ENCODE measurements around the gene BHLHE40. TPM values are rescaled to one million over a fixed set of nuclear protein-coding genes. Genes with fewer than 3 reads are reported as not detected.
A peak's percentile ranks its signal among the peaks of the same experiment; 100 is the strongest.

BHLHE40 gene
- polyA plus RNA-seq, 1 of the 3 experiments (the other 2 are of a cell fraction): 62.2 TPM

DNA sequence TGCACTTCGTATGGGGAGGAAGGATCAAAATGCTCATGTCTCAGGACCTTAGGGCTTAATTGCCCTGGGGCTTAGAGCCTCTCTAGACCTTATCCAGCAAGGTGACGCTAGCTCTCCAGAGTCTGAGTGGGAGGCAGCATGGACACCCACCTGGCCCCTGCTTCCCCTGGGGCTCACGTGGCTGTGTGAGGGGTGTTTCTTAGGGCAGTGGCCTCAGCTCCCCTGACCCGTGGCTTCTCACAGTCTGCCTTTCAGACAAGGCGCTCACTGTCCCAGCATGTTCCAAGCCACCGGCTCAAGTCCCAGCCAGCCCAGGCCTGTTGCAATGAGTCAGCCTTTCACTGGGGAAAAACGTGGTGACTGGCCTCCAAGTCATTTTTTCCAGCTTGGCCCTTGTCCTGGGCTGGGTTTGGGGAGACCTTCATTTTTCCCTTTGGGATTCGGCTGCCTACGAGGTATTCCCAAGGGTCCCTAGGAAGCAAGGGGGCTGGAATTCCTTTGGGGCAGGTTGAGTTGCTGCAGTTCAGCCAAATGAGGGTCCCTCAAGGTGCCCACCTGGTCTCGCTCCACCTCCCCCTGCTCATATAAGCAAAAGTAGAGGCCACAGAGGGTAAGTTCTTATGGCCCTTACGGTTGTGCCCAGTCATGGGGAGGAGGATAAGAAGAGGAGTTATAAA lies 15.7 kb downstream of the BHLHE40 start (continued):
- TF ChIP-seq, protein P1, sequence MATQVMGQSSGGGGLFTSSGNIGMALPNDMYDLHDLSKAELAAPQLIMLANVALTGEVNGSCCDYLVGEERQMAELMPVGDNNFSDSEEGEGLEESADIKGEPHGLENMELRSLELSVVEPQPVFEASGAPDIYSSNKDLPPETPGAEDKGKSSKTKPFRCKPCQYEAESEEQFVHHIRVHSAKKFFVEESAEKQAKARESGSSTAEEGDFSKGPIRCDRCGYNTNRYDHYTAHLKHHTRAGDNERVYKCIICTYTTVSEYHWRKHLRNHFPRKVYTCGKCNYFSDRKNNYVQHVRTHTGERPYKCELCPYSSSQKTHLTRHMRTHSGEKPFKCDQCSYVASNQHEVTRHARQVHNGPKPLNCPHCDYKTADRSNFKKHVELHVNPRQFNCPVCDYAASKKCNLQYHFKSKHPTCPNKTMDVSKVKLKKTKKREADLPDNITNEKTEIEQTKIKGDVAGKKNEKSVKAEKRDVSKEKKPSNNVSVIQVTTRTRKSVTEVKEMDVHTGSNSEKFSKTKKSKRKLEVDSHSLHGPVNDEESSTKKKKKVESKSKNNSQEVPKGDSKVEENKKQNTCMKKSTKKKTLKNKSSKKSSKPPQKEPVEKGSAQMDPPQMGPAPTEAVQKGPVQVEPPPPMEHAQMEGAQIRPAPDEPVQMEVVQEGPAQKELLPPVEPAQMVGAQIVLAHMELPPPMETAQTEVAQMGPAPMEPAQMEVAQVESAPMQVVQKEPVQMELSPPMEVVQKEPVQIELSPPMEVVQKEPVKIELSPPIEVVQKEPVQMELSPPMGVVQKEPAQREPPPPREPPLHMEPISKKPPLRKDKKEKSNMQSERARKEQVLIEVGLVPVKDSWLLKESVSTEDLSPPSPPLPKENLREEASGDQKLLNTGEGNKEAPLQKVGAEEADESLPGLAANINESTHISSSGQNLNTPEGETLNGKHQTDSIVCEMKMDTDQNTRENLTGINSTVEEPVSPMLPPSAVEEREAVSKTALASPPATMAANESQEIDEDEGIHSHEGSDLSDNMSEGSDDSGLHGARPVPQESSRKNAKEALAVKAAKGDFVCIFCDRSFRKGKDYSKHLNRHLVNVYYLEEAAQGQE (IDR thresholded peaks at IDR 0.05; ENCODE audit: low read depth, low read length): 0 out of 2 replicates have a peak, but pooled peaks have one; percentile 41
- no peak for TF ChIP-seq RCOR1 (IDR thresholded peaks at IDR 0.05; ENCODE audit: low read length)
- TF ChIP-seq FOXM1 (IDR thresholded peaks at IDR 0.05; ENCODE audit: low read depth): no peak
- TF ChIP-seq FOXJ3 (CRISPR knock-in tag; IDR thresholded peaks at IDR 0.05): no peak
- TF ChIP-seq POLR2AphosphoS5 (IDR thresholded peaks at IDR 0.05; ENCODE audit: low read depth, low read length): peak; percentile 46; the same call in 1 of the 2 replicates
- TF ChIP-seq, protein P2, sequence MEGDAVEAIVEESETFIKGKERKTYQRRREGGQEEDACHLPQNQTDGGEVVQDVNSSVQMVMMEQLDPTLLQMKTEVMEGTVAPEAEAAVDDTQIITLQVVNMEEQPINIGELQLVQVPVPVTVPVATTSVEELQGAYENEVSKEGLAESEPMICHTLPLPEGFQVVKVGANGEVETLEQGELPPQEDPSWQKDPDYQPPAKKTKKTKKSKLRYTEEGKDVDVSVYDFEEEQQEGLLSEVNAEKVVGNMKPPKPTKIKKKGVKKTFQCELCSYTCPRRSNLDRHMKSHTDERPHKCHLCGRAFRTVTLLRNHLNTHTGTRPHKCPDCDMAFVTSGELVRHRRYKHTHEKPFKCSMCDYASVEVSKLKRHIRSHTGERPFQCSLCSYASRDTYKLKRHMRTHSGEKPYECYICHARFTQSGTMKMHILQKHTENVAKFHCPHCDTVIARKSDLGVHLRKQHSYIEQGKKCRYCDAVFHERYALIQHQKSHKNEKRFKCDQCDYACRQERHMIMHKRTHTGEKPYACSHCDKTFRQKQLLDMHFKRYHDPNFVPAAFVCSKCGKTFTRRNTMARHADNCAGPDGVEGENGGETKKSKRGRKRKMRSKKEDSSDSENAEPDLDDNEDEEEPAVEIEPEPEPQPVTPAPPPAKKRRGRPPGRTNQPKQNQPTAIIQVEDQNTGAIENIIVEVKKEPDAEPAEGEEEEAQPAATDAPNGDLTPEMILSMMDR (IDR thresholded peaks at IDR 0.05): no peak

DNA sequence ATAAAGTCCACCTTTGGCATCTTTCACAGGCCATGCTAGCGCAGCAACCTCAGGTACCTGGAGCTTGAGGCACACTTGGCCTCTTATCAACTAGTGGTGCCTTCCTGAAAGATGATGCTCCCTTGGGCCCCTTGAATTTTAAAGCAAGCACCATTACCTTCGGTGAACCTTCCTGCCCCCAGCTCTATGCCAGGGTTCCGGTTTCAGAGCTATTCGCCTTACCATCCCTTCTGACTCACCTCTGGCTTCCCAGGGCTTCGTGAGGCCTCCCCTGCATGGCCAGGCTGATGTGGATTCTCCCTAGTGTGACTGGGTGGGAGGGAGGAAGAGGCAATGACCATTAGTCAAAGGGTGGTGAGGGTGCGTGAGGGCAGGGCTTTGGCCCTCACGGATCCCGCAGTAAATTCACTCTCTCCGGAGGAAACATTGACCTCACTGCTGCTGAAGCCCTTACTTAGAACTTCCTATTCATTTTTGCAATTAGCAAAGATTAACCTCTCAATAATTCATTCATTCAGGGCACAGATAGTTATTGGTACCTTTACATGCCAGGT lies 16.3 kb downstream of the BHLHE40 start:
- H3K4me3 ChIP-seq (ENCODE audit: low read depth in 2 of 2, low read length in 1 of 2): no peak overlapping the region
- H3K27me3 ChIP-seq (ENCODE audit: insufficient read depth): no peaks in the 10 kb centered on the region
- H3K9me2 ChIP-seq: no peaks in the 10 kb centered on the region
- ChIA-PET CTCF (interaction anchor here (1.2 to 2.3 kb wide), 4 partner anchors 9 to 31 kb away, joined by 3 to 8 read pairs (median 4); no protein-coding TSS in a partner anchor), POLR2A (no interaction called here)
- no peaks in the 10 kb centered on the region for H4K20me1 ChIP-seq (ENCODE audit: insufficient read depth)
- peaks cover 12% of the 10 kb centered on the region for H3F3A ChIP-seq (replicated peaks; ENCODE audit: insufficient read depth)
- H3K4me2 ChIP-seq: peak overlapping the region; percentile 40
- no peak for DNase-seq
- H3K9ac ChIP-seq: peak overlapping the region; percentile 83
- WGBS (ENCODE audit: low lambda C conversion rate): 41% methylated on average over 8 of the region's 9 CpGs
- H3K79me2 ChIP-seq (ENCODE audit: insufficient read depth): no peaks in the 10 kb centered on the region
- H3K4me1 ChIP-seq (ENCODE audit: control insufficient read depth in 1 of 2, insufficient read depth in 2 of 2, low read depth in 1 of 2, low read length in 1 of 2): peaks cover 8 to 10% of the 10 kb centered on the region in 2 experiments; a peak in 3 of 4 replicates
- H3K36me3 ChIP-seq (replicated peaks in 1 of 2; ENCODE audit: control insufficient read depth in 1 of 2, insufficient read depth in 2 of 2, low read length in 1 of 2): no peaks in the 10 kb centered on the region
- H3K27ac ChIP-seq (ENCODE audit: low read depth in 2 of 2, low read length in 1 of 2): peak overlapping the region in 1 of 2 experiments; percentile 97; a peak in 2 of 4 replicates
- no peaks in the 10 kb centered on the region for H3K9me3 ChIP-seq
- H2AFZ ChIP-seq (ENCODE audit: low read depth): 0 out of 2 replicates have a peak overlapping the region, but pooled peaks have one; percentile 72
- TF ChIP-seq FOSL2 (IDR thresholded peaks at IDR 0.05; ENCODE audit: borderline replicate concordance, low read depth): peak; percentile 81; the same call in 1 of the 2 replicates
- TF ChIP-seq SIN3A (IDR thresholded peaks at IDR 0.05; ENCODE audit: borderline replicate concordance, low read depth, low read length): no peak
- TF ChIP-seq RXRA (IDR thresholded peaks at IDR 0.05; ENCODE audit: borderline replicate concordance, low read depth): peak; percentile 57; the same call in 1 of the 2 replicates
- TF ChIP-seq, protein P1 (IDR thresholded peaks at IDR 0.05; ENCODE audit: low read depth, low read length): 0 out of 2 replicates have a peak, but pooled peaks have one; percentile 17
- TF ChIP-seq YY1 (IDR thresholded peaks at IDR 0.05; ENCODE audit: low read depth): no peak
- TF ChIP-seq NFIC (IDR thresholded peaks at IDR 0.05; ENCODE audit: borderline replicate concordance): 0 out of 2 replicates have a peak, but pooled peaks have one; percentile 14
- no peak for TF ChIP-seq POLR2AphosphoS5 (IDR thresholded peaks at IDR 0.05; ENCODE audit: low read depth, low read length)
- peak in 1 of 2 experiments; percentile 33; a peak in 1 of 4 replicates for TF ChIP-seq EP300 (IDR thresholded peaks at IDR 0.05; ENCODE audit: borderline replicate concordance in 1 of 2, low read depth in 1 of 2, low read length in 1 of 2)
- TF ChIP-seq, protein P3, sequence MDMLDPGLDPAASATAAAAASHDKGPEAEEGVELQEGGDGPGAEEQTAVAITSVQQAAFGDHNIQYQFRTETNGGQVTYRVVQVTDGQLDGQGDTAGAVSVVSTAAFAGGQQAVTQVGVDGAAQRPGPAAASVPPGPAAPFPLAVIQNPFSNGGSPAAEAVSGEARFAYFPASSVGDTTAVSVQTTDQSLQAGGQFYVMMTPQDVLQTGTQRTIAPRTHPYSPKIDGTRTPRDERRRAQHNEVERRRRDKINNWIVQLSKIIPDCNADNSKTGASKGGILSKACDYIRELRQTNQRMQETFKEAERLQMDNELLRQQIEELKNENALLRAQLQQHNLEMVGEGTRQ (IDR thresholded peaks at IDR 0.05; ENCODE audit: borderline replicate concordance, low read depth, low read length): no peak
- no peak for TF ChIP-seq FOXJ3 (CRISPR knock-in tag; IDR thresholded peaks at IDR 0.05)
- no peak for TF ChIP-seq TEAD4 (IDR thresholded peaks at IDR 0.05; ENCODE audit: borderline replicate concordance, insufficient read depth)
- TF ChIP-seq, protein P4, sequence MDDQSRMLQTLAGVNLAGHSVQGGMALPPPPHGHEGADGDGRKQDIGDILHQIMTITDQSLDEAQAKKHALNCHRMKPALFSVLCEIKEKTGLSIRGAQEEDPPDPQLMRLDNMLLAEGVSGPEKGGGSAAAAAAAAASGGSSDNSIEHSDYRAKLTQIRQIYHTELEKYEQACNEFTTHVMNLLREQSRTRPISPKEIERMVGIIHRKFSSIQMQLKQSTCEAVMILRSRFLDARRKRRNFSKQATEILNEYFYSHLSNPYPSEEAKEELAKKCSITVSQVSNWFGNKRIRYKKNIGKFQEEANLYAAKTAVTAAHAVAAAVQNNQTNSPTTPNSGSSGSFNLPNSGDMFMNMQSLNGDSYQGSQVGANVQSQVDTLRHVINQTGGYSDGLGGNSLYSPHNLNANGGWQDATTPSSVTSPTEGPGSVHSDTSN (IDR thresholded peaks at IDR 0.05): peak; percentile 43
